Endothelial cell of umbilical vein (primary cell): ENCODE results near the gene CDH22. TPM values are rescaled to one million over a fixed set of nuclear protein-coding genes. Genes with fewer than 3 reads are reported as not detected.

ENCODE experiments used
- BruUV-seq: library from RNA; stranded (reverse); fragments of 400-500 nt; replicated peaks from 2 replicates; lab custom pipeline; 2021; lab: Mats Ljungman, UMichigan
- CTCF ChIA-PET: fragments of 300-600, 350-600 bp; sonication (Branson Sonifier 250); formaldehyde crosslinking; loops from one replicate; lab custom pipeline; 2021; ENCODE audit warnings: antibody characterized with exemption, inconsistent platforms; lab: Charles Lee
- POLR2A ChIA-PET: fragments of 300-600, 350-600 bp; sonication (Branson Sonifier 250); formaldehyde crosslinking; loops from one replicate; lab custom pipeline; 2021; ENCODE audit warnings: antibody characterized with exemption, inconsistent platforms; lab: Charles Lee
- DNase-seq: peaks from one replicate; pipeline ENCODE4 v3.0.0-alpha.2; 2011; ENCODE audit warnings: low read depth, low spot score
- FAIRE-seq: peaks from 2 replicates; lab custom pipeline; 2011; peaks lifted over from hg19 to GRCh38; lab: Jason Lieb, UNC
- H2AFZ ChIP-seq: 2 replicates; pipeline ENCODE4 v1.6.0; 2012; ENCODE audit warnings: low read depth, low read length, control low read depth, inconsistent platforms
- H3K27ac ChIP-seq: 2 replicates; pipeline ENCODE4 v1.5.1; 2011; ENCODE audit warnings: low read depth, mild to moderate bottlenecking, control low read depth, low read length, moderate library complexity; ENCODE audit not compliant: insufficient read depth
- H3K27me3 ChIP-seq, 2 experiments: 2 replicates each; pipeline versions ENCODE4 v1.6.0 to v1.6.1; 2011; ENCODE audit warnings: low read length in 2 of 2, mixed read lengths in 1 of 2; ENCODE audit not compliant: control insufficient read depth in 2 of 2, insufficient read depth in 2 of 2
- H3K36me3 ChIP-seq, 2 experiments: 2 replicates in 1 of 2; 3 replicates in 1 of 2; pipeline ENCODE4 v1.5.1; 2011; ENCODE audit warnings: low read length in 2 of 2, mild to moderate bottlenecking in 1 of 2, moderate library complexity in 1 of 2; ENCODE audit not compliant: control insufficient read depth in 2 of 2, insufficient read depth in 2 of 2; ENCODE audit errors: extremely low read depth in 1 of 2
- H3K4me1 ChIP-seq: 3 replicates; pipeline ENCODE4 v1.5.1; 2011; ENCODE audit warnings: mild to moderate bottlenecking, low read length; ENCODE audit not compliant: control insufficient read depth, insufficient read depth; ENCODE audit errors: extremely low read depth
- H3K4me2 ChIP-seq: 2 replicates; pipeline ENCODE4 v1.6.1; 2011; ENCODE audit warnings: low read length, control low read depth, mixed read lengths; ENCODE audit not compliant: insufficient read depth
- H3K4me3 ChIP-seq, 3 experiments: fragments of 200-600 bp in 1 of 3; sonication (generic), shearing (Covaris generic) in 1 of 3; replicated peaks in 1 of 3; 2 replicates each; pipeline ENCODE4 v1.5.1; 2011 to 2016; ENCODE audit warnings: control low read depth in 3 of 3, low read length in 3 of 3, mild to moderate bottlenecking in 2 of 3, inconsistent platforms in 1 of 3, low read depth in 1 of 3, moderate library complexity in 1 of 3; ENCODE audit not compliant: insufficient read depth in 1 of 3
- H3K79me2 ChIP-seq: 2 replicates; pipeline ENCODE4 v1.6.0; 2012; ENCODE audit warnings: low read length, inconsistent platforms; ENCODE audit not compliant: control insufficient read depth, insufficient read depth
- H3K9ac ChIP-seq: replicated peaks from 2 replicates; pipeline ENCODE3; 2011; ENCODE audit warnings: low read length, control low read depth; ENCODE audit not compliant: insufficient read depth; ENCODE audit errors: extremely low read depth
- H3K9me1 ChIP-seq: replicated peaks from 3 replicates; pipeline ENCODE4 v1.6.0; 2011; ENCODE audit warnings: mild to moderate bottlenecking, low read length; ENCODE audit not compliant: control insufficient read depth, insufficient read depth; ENCODE audit errors: extremely low read depth
- H3K9me3 ChIP-seq: replicated peaks from 2 replicates; pipeline ENCODE4 v1.5.1; 2012; ENCODE audit warnings: low read length, inconsistent platforms; ENCODE audit not compliant: control insufficient read depth, insufficient read depth
- H4K20me1 ChIP-seq: replicated peaks from 2 replicates; pipeline ENCODE3; 2011; ENCODE audit warnings: mild to moderate bottlenecking, low read length; ENCODE audit not compliant: control insufficient read depth, insufficient read depth; ENCODE audit errors: extremely low read depth
- CTCF ChIP-seq, 2 donors: IDR thresholded peaks; 1 replicate in 1 of 2; 2 replicates in 1 of 2; pipeline ENCODE4 v1.5.1; 2011; ENCODE audit warnings: low read length in 2 of 2, mild to moderate bottlenecking in 2 of 2, moderate library complexity in 2 of 2, control low read depth in 1 of 2, inconsistent platforms in 1 of 2, low read depth in 1 of 2; ENCODE audit not compliant: insufficient read depth in 1 of 2; ENCODE audit errors: extremely low read depth in 1 of 2
- EZH2 ChIP-seq: IDR thresholded peaks from 2 replicates; pipeline ENCODE4 v1.6.1; 2012; ENCODE audit warnings: borderline replicate concordance, low read depth, mild to moderate bottlenecking, moderate library complexity, low read length, inconsistent platforms; ENCODE audit not compliant: severe bottlenecking
- FOS ChIP-seq: IDR thresholded peaks from 2 replicates; pipeline ENCODE4 v1.6.1; 2011; ENCODE audit warnings: mild to moderate bottlenecking, low read length, moderate library complexity, borderline replicate concordance; ENCODE audit not compliant: insufficient read depth
- GATA2 ChIP-seq: IDR thresholded peaks from 2 replicates; pipeline ENCODE4 v1.7.0; 2011; ENCODE audit warnings: low read depth, mild to moderate bottlenecking, moderate library complexity, mixed read lengths, low read length; ENCODE audit not compliant: insufficient read length, insufficient read depth
- JUN ChIP-seq: IDR thresholded peaks from 2 replicates; pipeline ENCODE4 v1.6.1; 2011; ENCODE audit warnings: borderline replicate concordance, low read depth; ENCODE audit not compliant: insufficient read length, insufficient read depth
- MAX ChIP-seq: IDR thresholded peaks from 2 replicates; pipeline ENCODE4 v1.6.1; 2011; ENCODE audit not compliant: insufficient read depth, insufficient read length
- MYC ChIP-seq: IDR thresholded peaks from one replicate; pipeline ENCODE4 v1.6.1; 2011; ENCODE audit warnings: mild to moderate bottlenecking, low read depth, low read length
- POLR2A ChIP-seq: IDR thresholded peaks from 2 replicates; pipeline ENCODE4 v1.6.1; 2012; ENCODE audit warnings: low read depth, mild to moderate bottlenecking, control low read depth, low read length
- POLR2AphosphoS5 ChIP-seq: IDR thresholded peaks from 2 replicates; pipeline ENCODE4 v1.6.1; 2012; ENCODE audit warnings: low read depth, mild to moderate bottlenecking, control low read depth, low read length, moderate library complexity; ENCODE audit not compliant: insufficient read depth
- dilution Hi-C: fragments of 300-500 bp; cut with MboI; formaldehyde crosslinking; loops from one replicate; pipeline ENCODE4 v1.15.0; 2019; ENCODE audit warnings: low sequenced_read_pairs; ENCODE audit not compliant: extremely low pct_ligation_motif_present
- intact Hi-C: fragments of 100-400 bp; cut with micrococcal nuclease; formaldehyde crosslinking; loops from one replicate; pipeline ENCODE4 v1.10.0; 2022
- polyA plus RNA-seq, 4 experiments: library from polyadenylated mRNA; depleted of rRNA in 3 of 4; stranded (reverse) in 3 of 4; unstranded in 1 of 4; fragments of >200 nt; gene quantifications; 2 replicates each; pipeline versions ENCODE4 v1.2.1 to v1.2.3, GENCODE V29; 2011 to 2012; ENCODE audit warnings: missing spikeins in 1 of 4
- total RNA-seq: library from RNA; stranded (reverse); gene quantifications from 2 replicates; pipeline ENCODE4 v1.2.3, GENCODE V29; 2021

The CDH22 gene
- total and polyA plus RNA-seq, 2 donors (not counting 3 experiments of a cell fraction or from before 2014, with no cell fraction given), result not detected

- Histone ChIP-seq H3K4me3 (no peak overlapping the region), H3K27me3 (no peaks in the 10 kb centered on the region), H3K9me1 (no peaks in the 10 kb centered on the region), H3K9me3 (no peaks in the 10 kb centered on the region), H3K36me3 (peaks cover 0 to 8% of the 10 kb centered on the region in 2 experiments), H3K4me2 (no peak overlapping the region), H3K79me2 (peaks cover 8% of the 10 kb centered on the region), H2AFZ (no peak overlapping the region), H4K20me1 (no peaks in the 10 kb centered on the region), H3K27ac (no peak overlapping the region), H3K4me1 (no peaks in the 10 kb centered on the region), H3K9ac (no peak overlapping the region)
- TF ChIP-seq EZH2 (no peak), MYC (no peak), GATA2 (no peak), POLR2A (no peak), FOS (no peak), CTCF (IDR thresholded peaks at IDR 0.05; ENCODE audit: extremely low read depth in 1 of 2, insufficient read depth in 1 of 2, low read depth in 1 of 2, low read length in 2 of 2) (no peak), JUN (no peak), POLR2AphosphoS5 (no peak), MAX (no peak)
- BruUV-seq, result no TSS peak
- FAIRE-seq, result no peak
- intact Hi-C loops, result no loop called here
- dilution Hi-C loops, result no loop called here
- DNase-seq, result peak; percentile 10
- CTCF ChIA-PET, result interaction anchor here (1.7 kb wide), 1 partner anchor 8 kb away, joined by 7 read pairs; no protein-coding TSS in a partner anchor
- POLR2A ChIA-PET, result no interaction called here
These were observed 48.8 kb upstream of the CDH22 start for GRCh38 chr20:46357030-46357514.
